VCaP (cell line): ENCODE data around the gene WNK2.
A peak's percentile ranks its signal among the peaks of the same experiment; 100 is the strongest.

Experiments
- H3K27ac ChIP-seq: fragments of 450-650 bp; 2 replicates; pipeline ENCODE4 v1.5.1; 2017
- CTCF ChIP-seq: fragments of 450-650 bp; conservative IDR thresholded peaks from 2 replicates; pipeline ENCODE4 v1.5.1; 2017; ENCODE audit warnings: mild to moderate bottlenecking, moderate library complexity

WNK2 gene

GRCh38 chr9:93224591-93224990 lies 40.7 kb downstream of the WNK2 start:
- peak overlapping the region; percentile 89 for H3K27ac ChIP-seq
- no peak for TF ChIP-seq CTCF

GRCh38 chr9:93225417-93225816 lies 41.5 kb downstream of the WNK2 start:
- no peak for TF ChIP-seq CTCF
- H3K27ac ChIP-seq = peak overlapping the region; percentile 89; the same call in 1 of the 2 replicates

GRCh38 chr9:93225892-93226291 lies 42.0 kb downstream of the WNK2 start:
- TF ChIP-seq CTCF = no peak

GRCh38 chr9:93226819-93227218 lies 42.9 kb downstream of the WNK2 start:
- TF ChIP-seq CTCF = no peak

More at GRCh38 chr9:93225892-93226291, 42.0 kb downstream of the WNK2 start:
- peak overlapping the region; percentile 89; the same call in 1 of the 2 replicates for H3K27ac ChIP-seq

GRCh38 chr9:93228030-93228429 lies 44.1 kb downstream of the WNK2 start:
- no peak for TF ChIP-seq CTCF
- peak overlapping the region; percentile 26; the same call in 1 of the 2 replicates for H3K27ac ChIP-seq

More at GRCh38 chr9:93226819-93227218, 42.9 kb downstream of the WNK2 start:
- H3K27ac ChIP-seq = peak overlapping the region; percentile 20; the same call in 1 of the 2 replicates

GRCh38 chr9:93228453-93228852 lies 44.5 kb downstream of the WNK2 start:
- no peak for TF ChIP-seq CTCF
- peak overlapping the region; percentile 26; the same call in 1 of the 2 replicates for H3K27ac ChIP-seq

GRCh38 chr9:93229636-93230035 lies 45.7 kb downstream of the WNK2 start:
- no peak for TF ChIP-seq CTCF
- H3K27ac ChIP-seq = no peak overlapping the region
